Measurements from ENCODE around the gene RANBP10.
"Not testable (repeated sequence)": the region's sequence is repeated elsewhere in the genome, so short reads cannot be mapped to it uniquely, and the experiment has no call there.

The RANBP10 gene

DNA sequence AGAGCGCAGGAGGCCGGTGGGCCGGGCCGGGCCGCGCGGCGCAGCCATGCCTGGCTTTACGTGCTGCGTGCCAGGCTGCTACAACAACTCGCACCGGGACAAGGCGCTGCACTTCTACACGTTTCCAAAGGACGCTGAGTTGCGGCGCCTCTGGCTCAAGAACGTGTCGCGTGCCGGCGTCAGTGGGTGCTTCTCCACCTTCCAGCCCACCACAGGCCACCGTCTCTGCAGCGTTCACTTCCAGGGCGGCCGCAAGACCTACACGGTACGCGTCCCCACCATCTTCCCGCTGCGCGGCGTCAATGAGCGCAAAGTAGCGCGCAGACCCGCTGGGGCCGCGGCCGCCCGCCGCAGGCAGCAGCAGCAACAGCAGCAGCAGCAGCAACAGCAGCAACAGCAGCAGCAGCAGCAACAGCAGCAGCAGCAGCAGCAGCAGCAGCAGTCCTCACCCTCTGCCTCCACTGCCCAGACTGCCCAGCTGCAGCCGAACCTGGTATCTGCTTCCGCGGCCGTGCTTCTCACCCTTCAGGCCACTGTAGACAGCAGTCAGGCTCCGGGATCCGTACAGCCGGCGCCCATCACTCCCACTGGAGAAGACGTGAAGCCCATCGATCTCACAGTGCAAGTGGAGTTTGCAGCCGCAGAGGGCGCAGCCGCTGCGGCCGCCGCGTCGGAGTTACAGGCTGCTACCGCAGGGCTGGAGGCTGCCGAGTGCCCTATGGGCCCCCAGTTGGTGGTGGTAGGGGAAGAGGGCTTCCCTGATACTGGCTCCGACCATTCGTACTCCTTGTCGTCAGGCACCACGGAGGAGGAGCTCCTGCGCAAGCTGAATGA, 36.4 kb upstream of the RANBP10 start:
- Histone ChIP-seq H3K27me3 (ENCODE audit: control insufficient read depth, insufficient read depth, low read length) (no peaks in the 10 kb centered on the region), H3K4me2 (ENCODE audit: low read length) (peak overlapping the region; percentile 93), H3K36me3 (ENCODE audit: insufficient read depth, low read length) (no peaks in the 10 kb centered on the region), H3K4me1 (ENCODE audit: control insufficient read depth, insufficient read depth, low read length) (peaks cover 42% of the 10 kb centered on the region), H3K9ac (ENCODE audit: low read depth, low read length) (peak overlapping the region; percentile 91), H3K4me3 (ENCODE audit: low read length) (peak overlapping the region; percentile 91), H3K9me3 (replicated peaks; ENCODE audit: low read length) (no peaks in the 10 kb centered on the region)

DNA sequence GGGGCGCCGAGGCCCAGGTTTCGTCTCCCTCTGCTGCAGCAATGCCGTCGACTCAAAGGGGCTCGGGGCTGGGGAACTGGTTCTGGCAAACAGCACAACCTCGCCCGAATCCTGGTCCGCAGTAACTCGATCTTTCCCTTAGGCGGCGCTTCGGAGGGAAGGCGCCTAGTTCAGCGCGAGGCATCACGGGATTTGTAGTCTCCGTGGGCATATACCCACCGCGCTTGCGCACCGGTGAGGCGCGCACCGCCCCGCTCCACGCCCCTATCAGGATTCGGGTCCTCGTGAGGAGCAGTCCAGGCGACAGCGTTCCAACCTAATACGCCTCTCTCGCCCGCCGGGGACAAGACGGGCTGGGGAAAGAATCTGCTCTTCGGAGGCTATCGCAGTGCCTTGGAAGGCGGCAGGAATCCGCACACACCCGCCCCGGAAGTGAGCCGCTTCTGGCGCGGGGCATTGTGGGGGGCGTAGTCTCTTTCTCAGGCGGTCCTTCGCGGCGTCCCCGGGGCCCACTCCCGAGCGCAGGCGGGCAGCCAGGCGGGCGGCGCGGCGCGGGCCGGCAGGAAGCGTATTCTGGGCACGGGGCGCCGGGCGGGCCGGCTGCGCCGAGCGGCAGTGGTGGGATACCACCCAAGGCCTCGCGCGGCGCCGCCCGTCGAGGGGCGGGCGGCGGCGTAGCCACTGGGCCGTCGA, 35.6 kb upstream of the RANBP10 start, which contains the start of gene THAP11:
TSS of gene THAP11 (plus strand) at position 505 of the 693 bp plus-strand sequence. CDS start 235 bp downstream, outside the sequence.
- H3K4me1 ChIP-seq (ENCODE audit: control insufficient read depth, insufficient read depth, low read length), result peaks cover 42% of the 10 kb centered on the region
- H3K36me3 ChIP-seq (ENCODE audit: insufficient read depth, low read length), result no peaks in the 10 kb centered on the region
- H3K27me3 ChIP-seq (ENCODE audit: control insufficient read depth, insufficient read depth, low read length), result no peaks in the 10 kb centered on the region
- no peaks in the 10 kb centered on the region for H3K9me3 ChIP-seq (replicated peaks; ENCODE audit: low read length)
- peak within 1 kb of the TSS; percentile 93 for H3K4me2 ChIP-seq (ENCODE audit: low read length)
- peak within 1 kb of the TSS; percentile 91 for H3K4me3 ChIP-seq (ENCODE audit: low read length)
- H3K9ac ChIP-seq (ENCODE audit: low read depth, low read length), result peak within 1 kb of the TSS; percentile 91

DNA sequence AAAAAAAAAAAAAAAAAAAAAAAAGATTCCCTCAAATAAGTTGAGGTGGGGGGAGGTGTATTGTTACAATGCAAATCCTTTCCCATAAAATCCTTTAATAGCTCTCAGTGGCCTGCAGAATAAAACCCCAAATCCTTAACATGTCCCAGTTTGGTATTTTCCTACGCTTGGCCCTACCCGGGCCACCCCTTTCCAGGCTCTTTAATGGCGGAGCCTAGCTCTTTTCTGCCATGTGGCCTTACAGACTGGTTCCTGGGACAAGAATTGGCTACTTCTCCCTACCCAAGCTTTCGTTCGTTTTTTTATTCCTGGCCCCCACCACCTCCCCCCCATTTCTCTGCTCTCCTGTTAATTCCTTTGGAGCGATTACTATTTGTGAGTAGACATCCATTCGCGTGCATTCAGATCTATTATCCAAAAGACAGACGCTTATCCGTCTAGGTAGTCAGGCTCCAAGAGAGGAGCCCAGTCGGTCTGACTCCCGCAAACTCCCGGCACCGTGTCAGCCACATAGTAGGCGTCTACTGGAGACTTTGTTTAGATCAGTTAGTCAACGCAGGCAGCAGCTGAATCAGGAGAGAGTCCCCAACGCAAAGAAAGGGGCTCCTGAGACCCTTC, 34.9 kb upstream of the RANBP10 start:
- Histone ChIP-seq H3K36me3 (ENCODE audit: insufficient read depth, low read length) (no peaks in the 10 kb centered on the region), H3K9me3 (replicated peaks; ENCODE audit: low read length) (no peaks in the 10 kb centered on the region), H3K9ac (ENCODE audit: low read depth, low read length) (peak overlapping the region; percentile 91), H3K4me1 (ENCODE audit: control insufficient read depth, insufficient read depth, low read length) (peaks cover 42% of the 10 kb centered on the region), H3K4me3 (ENCODE audit: low read length) (peak overlapping the region; percentile 91), H3K27me3 (ENCODE audit: control insufficient read depth, insufficient read depth, low read length) (no peaks in the 10 kb centered on the region), H3K4me2 (ENCODE audit: low read length) (peak overlapping the region; percentile 93)

DNA sequence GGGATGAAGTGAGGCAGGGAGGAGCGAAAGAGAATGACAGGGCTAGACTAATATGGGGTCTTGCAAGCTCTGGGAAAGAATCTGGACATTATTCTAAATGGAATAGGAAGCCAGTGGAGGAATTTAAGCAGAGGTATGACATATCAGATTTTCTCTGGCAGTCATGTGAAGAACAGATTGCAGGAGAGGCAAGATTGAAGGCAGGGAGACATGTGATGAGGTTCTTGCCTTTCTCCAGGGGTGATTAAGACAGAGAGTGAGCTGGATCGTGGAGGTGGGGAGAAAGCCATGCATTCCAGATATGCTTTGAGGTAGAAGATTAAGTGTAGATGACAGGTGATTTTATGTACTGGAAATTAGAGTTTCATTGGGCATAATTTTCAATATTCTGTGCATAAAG, 31.5 kb upstream of the RANBP10 start:
- Histone ChIP-seq H3K4me3 (ENCODE audit: low read length) (no peak overlapping the region), H3K27me3 (ENCODE audit: control insufficient read depth, insufficient read depth, low read length) (no peaks in the 10 kb centered on the region), H3K9me3 (replicated peaks; ENCODE audit: low read length) (no peaks in the 10 kb centered on the region), H3K4me1 (ENCODE audit: control insufficient read depth, insufficient read depth, low read length) (peaks cover 10% of the 10 kb centered on the region), H3K9ac (ENCODE audit: low read depth, low read length) (no peak overlapping the region), H3K36me3 (ENCODE audit: insufficient read depth, low read length) (no peaks in the 10 kb centered on the region), H3K4me2 (ENCODE audit: low read length) (no peak overlapping the region)

DNA sequence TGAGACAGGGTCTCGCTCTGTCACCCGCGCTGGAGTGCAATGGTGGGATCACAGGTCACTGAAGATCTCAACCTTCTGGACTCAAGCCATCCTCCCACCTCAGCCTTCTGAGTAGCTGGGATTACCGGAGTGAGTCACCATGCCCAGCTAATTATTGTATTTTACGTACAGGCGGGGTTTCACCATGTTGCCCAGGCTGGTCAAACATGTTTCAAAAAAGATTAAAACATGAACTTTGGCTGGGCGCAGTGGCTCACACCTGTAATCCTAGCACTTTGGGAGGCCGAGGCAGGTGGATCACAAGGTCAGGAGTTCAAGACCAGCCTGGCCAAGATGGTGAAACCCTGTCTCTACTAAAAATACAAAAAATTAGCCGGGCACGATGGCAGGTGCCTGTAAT, 30.8 kb upstream of the RANBP10 start:
- H3K36me3 ChIP-seq (ENCODE audit: insufficient read depth, low read length); H3K4me2 ChIP-seq (ENCODE audit: low read length); H3K4me3 ChIP-seq (ENCODE audit: low read length); H3K9ac ChIP-seq (ENCODE audit: low read depth, low read length); H3K27me3 ChIP-seq (ENCODE audit: control insufficient read depth, insufficient read depth, low read length); H3K9me3 ChIP-seq (replicated peaks; ENCODE audit: low read length): not testable (repeated sequence)
- peaks cover 12% of the 10 kb centered on the region for H3K4me1 ChIP-seq (ENCODE audit: control insufficient read depth, insufficient read depth, low read length)

DNA sequence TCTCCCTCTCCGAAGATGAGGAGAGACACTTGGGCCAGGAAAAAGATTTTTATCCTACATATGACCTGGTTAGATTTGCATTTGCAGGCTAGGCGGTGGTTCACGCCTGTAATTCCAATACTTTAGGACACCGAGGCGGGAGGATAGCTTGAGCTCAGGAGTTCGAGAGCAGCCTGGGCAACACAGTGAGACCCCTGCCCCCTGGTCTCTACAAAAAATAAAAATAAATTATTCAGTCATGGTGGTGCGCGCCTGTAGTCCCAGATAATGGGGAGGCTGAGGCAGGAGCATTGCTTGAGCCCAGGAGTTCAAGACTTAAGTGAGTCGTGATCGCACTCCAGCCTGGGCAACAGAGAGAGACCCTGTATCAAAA, 27.9 kb upstream of the RANBP10 start:
- Histone ChIP-seq H3K4me3 (ENCODE audit: low read length) (peak overlapping the region; percentile 74), H3K36me3 (ENCODE audit: insufficient read depth, low read length) (peaks cover 29% of the 10 kb centered on the region), H3K4me1 (ENCODE audit: control insufficient read depth, insufficient read depth, low read length) (peaks cover 7% of the 10 kb centered on the region), H3K9me3 (replicated peaks; ENCODE audit: low read length) (no peaks in the 10 kb centered on the region), H3K9ac (ENCODE audit: low read depth, low read length) (peak overlapping the region; percentile 94), H3K27me3 (ENCODE audit: control insufficient read depth, insufficient read depth, low read length) (no peaks in the 10 kb centered on the region), H3K4me2 (ENCODE audit: low read length) (peak overlapping the region; percentile 84)

DNA sequence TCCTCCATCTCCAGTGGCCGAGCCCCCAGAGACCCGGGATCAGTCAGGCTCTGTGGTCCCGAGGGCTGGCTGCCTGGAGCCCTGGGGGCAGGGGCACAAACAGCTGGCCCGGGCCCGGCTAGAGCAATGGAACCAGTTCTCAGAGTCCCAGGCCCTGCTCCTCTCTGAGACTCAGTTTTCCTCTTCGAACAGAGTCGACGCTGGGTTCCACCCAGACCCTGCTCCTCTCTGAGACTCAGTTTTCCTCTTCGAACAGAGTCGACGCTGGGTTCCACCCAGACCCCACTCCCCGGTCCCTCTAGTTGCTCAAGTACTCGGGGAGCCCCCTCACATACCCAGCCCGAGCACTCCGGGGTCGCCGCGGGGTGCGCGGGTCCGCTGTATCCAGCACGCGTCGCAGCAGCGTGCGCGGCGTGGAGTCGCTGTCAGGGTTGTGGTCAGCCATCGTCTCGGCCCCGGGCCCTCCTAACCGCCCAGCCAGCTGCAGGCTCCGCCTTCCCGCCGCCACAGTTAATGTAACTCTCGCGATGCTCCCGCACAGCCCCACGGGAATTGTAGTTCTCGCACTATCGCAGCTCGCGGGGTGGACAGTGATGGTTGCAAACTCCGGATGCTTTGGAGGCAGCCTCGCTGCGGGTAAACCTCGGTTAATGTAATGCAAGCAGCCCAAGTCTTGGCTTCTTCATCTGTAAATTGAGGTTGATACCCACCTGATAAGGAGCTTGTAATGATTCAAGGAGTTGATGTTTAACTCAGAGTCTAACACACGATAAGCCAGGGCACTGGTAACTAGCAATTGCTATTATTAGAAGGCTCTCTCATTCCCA, 27.3 kb upstream of the RANBP10 start:
- H3K4me2 ChIP-seq (ENCODE audit: low read length), result peak overlapping the region; percentile 84
- peak overlapping the region; percentile 74 for H3K4me3 ChIP-seq (ENCODE audit: low read length)
- H3K36me3 ChIP-seq (ENCODE audit: insufficient read depth, low read length), result peaks cover 34% of the 10 kb centered on the region
- H3K9ac ChIP-seq (ENCODE audit: low read depth, low read length), result peak overlapping the region; percentile 94
- H3K27me3 ChIP-seq (ENCODE audit: control insufficient read depth, insufficient read depth, low read length), result no peaks in the 10 kb centered on the region
- peaks cover 7% of the 10 kb centered on the region for H3K4me1 ChIP-seq (ENCODE audit: control insufficient read depth, insufficient read depth, low read length)
- no peaks in the 10 kb centered on the region for H3K9me3 ChIP-seq (replicated peaks; ENCODE audit: low read length)

DNA sequence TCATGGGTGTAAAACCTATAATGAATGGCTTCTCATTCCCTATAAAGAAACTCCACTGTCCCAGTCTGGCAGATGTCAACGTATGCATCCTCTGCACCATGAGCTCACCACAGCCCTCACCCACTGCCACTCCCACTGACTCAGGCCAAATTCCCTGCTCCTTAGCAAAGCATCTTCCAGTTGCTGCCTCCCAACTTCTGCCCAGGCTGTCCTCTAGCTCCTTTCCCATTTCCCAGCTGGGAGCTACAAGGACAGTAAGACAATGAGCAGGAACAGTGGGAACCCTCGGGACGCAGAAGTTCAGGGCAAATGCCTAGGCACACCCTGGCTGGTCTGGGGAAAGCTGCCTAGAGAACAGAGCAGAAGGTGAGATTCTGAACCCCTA, 26.7 kb upstream of the RANBP10 start:
- Histone ChIP-seq H3K4me3 (ENCODE audit: low read length) (peak overlapping the region; percentile 74), H3K9me3 (replicated peaks; ENCODE audit: low read length) (no peaks in the 10 kb centered on the region), H3K4me1 (ENCODE audit: control insufficient read depth, insufficient read depth, low read length) (peaks cover 7% of the 10 kb centered on the region), H3K36me3 (ENCODE audit: insufficient read depth, low read length) (peaks cover 38% of the 10 kb centered on the region), H3K9ac (ENCODE audit: low read depth, low read length) (peak overlapping the region; percentile 94), H3K27me3 (ENCODE audit: control insufficient read depth, insufficient read depth, low read length) (no peaks in the 10 kb centered on the region), H3K4me2 (ENCODE audit: low read length) (peak overlapping the region; percentile 84)

DNA sequence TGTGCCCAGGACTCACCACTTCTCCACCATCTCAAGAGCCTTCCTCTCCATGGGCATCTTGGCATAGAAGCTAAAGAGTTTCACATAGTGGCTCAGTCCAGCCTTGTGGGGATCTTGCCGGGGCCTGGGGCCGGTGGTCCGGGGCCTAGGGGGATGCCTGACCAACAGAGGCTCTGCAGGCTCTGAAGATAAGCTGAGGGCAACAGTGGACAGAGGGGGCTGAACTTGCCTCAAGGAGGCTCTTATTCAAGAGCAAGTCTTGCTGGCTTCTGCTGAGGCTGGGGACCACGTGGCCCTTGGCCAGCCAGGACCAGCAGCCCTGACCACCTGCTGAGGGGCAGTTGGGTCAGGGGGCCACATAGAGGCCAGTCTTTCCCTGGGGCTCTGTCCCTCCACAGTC, 22.3 kb upstream of the RANBP10 start:
- H3K9ac ChIP-seq (ENCODE audit: low read depth, low read length), result no peak overlapping the region
- H3K27me3 ChIP-seq (ENCODE audit: control insufficient read depth, insufficient read depth, low read length), result no peaks in the 10 kb centered on the region
- no peaks in the 10 kb centered on the region for H3K9me3 ChIP-seq (replicated peaks; ENCODE audit: low read length)
- H3K4me3 ChIP-seq (ENCODE audit: low read length), result no peak overlapping the region
- peaks cover 52% of the 10 kb centered on the region for H3K36me3 ChIP-seq (ENCODE audit: insufficient read depth, low read length)
- peaks cover 7% of the 10 kb centered on the region for H3K4me1 ChIP-seq (ENCODE audit: control insufficient read depth, insufficient read depth, low read length)
- no peak overlapping the region for H3K4me2 ChIP-seq (ENCODE audit: low read length)

DNA sequence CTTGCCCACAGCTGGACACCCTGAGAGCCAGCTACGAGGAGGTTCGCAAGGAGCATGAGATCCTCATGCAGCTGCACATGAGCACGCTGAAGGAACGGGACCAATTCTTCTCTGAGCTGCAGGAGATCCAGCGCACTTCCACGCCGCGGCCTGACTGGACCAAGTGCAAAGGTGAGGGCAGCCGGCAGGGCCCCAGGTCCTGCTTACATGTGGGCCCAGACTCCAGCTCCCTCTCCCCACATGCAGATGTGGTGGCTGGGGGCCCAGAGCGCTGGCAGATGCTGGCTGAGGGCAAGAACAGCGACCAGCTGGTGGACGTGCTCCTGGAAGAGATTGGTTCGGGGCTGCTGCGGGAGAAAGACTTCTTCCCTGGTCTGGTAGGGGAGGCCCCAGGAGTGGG, 19.5 kb upstream of the RANBP10 start:
- H3K27me3 ChIP-seq (ENCODE audit: control insufficient read depth, insufficient read depth, low read length), result no peaks in the 10 kb centered on the region
- H3K4me2 ChIP-seq (ENCODE audit: low read length), result no peak overlapping the region
- peaks cover 37% of the 10 kb centered on the region for H3K36me3 ChIP-seq (ENCODE audit: insufficient read depth, low read length)
- no peaks in the 10 kb centered on the region for H3K9me3 ChIP-seq (replicated peaks; ENCODE audit: low read length)
- H3K4me3 ChIP-seq (ENCODE audit: low read length), result no peak overlapping the region
- H3K4me1 ChIP-seq (ENCODE audit: control insufficient read depth, insufficient read depth, low read length), result no peaks in the 10 kb centered on the region
- H3K9ac ChIP-seq (ENCODE audit: low read depth, low read length), result no peak overlapping the region

DNA sequence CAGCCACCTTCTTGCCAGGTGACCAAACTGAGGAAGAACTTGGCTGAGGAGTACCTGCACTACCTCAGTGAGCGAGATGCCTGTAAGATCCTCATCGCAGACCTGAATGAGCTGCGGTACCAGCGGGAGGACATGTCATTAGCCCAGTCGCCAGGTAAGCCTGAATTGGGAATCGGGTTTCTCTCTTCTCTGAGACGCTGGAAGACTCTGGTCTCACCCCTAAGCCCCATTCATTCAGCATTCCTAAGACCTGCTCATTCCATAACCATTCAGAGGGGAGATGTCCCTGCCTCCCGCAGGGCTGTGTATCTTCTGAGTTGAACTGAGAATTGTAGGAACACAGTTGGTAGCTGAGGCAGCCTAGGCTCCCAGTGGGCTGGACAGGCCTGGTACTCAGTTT, 18.8 kb upstream of the RANBP10 start:
- Histone ChIP-seq H3K4me2 (ENCODE audit: low read length) (no peak overlapping the region), H3K27me3 (ENCODE audit: control insufficient read depth, insufficient read depth, low read length) (no peaks in the 10 kb centered on the region), H3K4me3 (ENCODE audit: low read length) (no peak overlapping the region), H3K9ac (ENCODE audit: low read depth, low read length) (no peak overlapping the region), H3K9me3 (replicated peaks; ENCODE audit: low read length) (no peaks in the 10 kb centered on the region), H3K4me1 (ENCODE audit: control insufficient read depth, insufficient read depth, low read length) (no peaks in the 10 kb centered on the region), H3K36me3 (ENCODE audit: insufficient read depth, low read length) (peaks cover 29% of the 10 kb centered on the region)
